ENCODE measurements around the gene PAPSS1. TPM values are rescaled to one million over a fixed set of nuclear protein-coding genes. Genes with fewer than 3 reads are reported as not detected.
A peak's percentile ranks its signal among the peaks of the same experiment; 100 is the strongest.

PAPSS1 gene
- 77.7 TPM for polyA plus RNA-seq (2012; ENCODE audit: insufficient read depth, insufficient read length, low read depth)

DNA sequence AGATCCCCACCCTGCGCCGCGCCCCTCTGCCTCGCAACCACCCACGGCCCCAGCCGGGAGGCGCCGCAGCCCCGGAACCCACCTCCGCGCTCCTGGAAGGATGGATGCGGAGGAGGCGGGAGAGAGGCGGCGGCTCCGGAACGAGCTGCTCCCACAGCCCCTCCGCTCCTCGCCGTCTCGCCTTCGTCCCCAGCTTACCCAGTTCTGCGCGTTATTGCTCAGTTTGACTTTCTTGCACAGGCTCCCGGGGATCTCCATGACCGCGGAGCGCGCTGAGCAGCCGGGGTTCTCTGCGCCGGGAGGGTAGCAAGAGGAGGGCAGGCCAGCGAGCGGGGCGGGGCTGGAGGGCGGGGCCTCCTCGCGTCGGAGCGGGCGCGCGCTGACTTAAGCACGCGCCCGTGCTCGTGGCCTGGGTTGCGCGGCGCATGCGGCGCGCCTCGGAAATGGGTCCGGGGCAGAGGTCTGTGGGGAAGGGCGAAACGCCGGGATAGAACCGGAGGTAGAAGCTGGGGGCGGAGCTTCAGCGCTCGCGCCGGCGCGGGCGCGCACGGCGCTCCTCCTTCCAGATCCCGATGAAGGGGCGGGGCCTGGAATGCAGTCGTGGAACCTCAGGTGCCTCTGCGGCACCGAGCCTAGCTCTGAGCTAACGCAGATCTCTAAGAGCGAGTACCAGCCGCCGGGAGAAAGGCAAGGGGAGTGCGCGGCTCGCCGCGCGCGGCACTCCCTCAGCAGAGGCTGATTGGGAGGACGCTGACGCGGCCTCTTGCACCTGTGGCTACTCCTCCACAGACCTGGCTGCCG is at the start of gene PAPSS1:
PAPSS1 (minus strand) TSS at position 313 of the 801 bp plus-strand sequence; CDS start at position 258, 55 bp downstream.
- TF ChIP-seq, protein P1, sequence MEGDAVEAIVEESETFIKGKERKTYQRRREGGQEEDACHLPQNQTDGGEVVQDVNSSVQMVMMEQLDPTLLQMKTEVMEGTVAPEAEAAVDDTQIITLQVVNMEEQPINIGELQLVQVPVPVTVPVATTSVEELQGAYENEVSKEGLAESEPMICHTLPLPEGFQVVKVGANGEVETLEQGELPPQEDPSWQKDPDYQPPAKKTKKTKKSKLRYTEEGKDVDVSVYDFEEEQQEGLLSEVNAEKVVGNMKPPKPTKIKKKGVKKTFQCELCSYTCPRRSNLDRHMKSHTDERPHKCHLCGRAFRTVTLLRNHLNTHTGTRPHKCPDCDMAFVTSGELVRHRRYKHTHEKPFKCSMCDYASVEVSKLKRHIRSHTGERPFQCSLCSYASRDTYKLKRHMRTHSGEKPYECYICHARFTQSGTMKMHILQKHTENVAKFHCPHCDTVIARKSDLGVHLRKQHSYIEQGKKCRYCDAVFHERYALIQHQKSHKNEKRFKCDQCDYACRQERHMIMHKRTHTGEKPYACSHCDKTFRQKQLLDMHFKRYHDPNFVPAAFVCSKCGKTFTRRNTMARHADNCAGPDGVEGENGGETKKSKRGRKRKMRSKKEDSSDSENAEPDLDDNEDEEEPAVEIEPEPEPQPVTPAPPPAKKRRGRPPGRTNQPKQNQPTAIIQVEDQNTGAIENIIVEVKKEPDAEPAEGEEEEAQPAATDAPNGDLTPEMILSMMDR (IDR thresholded peaks at IDR 0.05; ENCODE audit: low read depth, low read length), result no peak
- no peaks in the 10 kb centered on the region for H3K27me3 ChIP-seq
- DNase-seq, result peak; percentile 98
- H3K9me3 ChIP-seq, result no peaks in the 10 kb centered on the region
- 0 out of 2 replicates have a peak, but pooled peaks cover 3% of the 10 kb centered on the region for H3K4me1 ChIP-seq
- H3K4me3 ChIP-seq (ENCODE audit: low read depth, low read length), result peak within 1 kb of the TSS; percentile 80
- H3K36me3 ChIP-seq, result no peaks in the 10 kb centered on the region

DNA sequence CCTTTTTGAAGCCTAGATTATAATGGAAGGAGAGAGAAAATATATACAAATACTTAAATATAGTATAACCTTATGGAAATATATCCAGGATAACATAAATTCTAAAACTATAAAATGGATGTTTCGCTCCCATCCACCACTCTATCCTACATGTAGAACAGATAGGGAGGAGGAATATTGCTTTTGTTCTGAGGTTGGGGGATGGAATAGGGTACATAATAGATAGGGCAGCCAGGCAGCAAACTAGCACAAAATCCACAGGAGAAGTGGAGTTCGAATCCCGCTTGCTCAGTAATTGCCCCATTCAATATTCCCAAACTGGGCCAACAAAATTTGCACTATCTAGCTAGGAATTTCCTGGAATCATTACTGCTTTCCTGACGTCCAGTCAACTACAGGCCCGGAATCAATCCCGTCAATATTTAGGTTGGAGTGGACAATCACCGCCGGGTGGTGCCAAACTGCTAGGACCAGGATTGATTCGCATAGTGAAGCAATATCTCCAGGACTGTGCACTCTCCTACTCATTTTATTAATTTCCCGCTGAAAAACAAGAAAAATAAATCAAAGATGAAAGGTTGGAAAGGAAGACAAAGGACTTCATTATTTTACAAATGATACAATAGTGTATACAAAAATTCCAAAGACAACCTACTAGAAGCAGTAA is 40.4 kb upstream of the PAPSS1 start:
- Histone ChIP-seq H3K36me3 (no peaks in the 10 kb centered on the region), H3K27me3 (peaks cover 6% of the 10 kb centered on the region), H3K4me1 (no peaks in the 10 kb centered on the region), H3K9me3 (no peaks in the 10 kb centered on the region), H3K4me3 (ENCODE audit: low read depth, low read length) (no peak overlapping the region)
- TF ChIP-seq, protein P1 (IDR thresholded peaks at IDR 0.05; ENCODE audit: low read depth, low read length), result peak; percentile 57
- peak; percentile 25 for DNase-seq

DNA sequence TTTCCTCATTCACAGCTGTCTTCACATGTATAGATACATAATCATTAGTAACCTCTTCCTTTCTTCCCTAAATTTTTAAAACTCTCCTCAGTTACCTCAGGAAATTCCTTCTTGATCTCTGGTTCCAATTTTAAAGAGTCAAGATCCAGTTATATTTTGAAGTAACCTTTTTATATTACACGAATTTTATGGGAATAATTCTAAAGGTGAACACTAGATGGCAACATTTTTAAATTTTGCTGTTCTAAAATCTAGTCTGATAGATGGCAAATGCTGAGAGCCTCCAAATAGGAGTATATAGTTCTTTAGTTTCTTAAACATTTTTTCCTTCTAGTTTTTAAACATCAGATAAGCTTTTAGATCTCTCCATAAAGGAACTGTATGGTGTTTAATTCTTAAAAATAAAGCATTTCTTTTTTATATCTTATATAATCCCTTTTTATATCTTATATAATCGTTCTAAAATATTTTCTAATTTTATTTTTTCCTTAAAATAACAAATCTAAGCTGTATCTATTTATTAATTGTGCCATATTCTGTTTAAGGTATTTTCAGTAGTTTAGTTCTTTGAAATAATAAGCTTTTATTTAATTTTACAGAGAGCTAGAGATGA is 37.9 kb upstream of the PAPSS1 start:
- DNase-seq, result no peak
- Histone ChIP-seq H3K27me3 (peaks cover 4% of the 10 kb centered on the region), H3K4me1 (no peaks in the 10 kb centered on the region), H3K36me3 (no peaks in the 10 kb centered on the region), H3K9me3 (no peaks in the 10 kb centered on the region), H3K4me3 (ENCODE audit: low read depth, low read length) (no peak overlapping the region)
- TF ChIP-seq, protein P1 (IDR thresholded peaks at IDR 0.05; ENCODE audit: low read depth, low read length), result peak; percentile 38; the same call in 1 of the 2 replicates

DNA sequence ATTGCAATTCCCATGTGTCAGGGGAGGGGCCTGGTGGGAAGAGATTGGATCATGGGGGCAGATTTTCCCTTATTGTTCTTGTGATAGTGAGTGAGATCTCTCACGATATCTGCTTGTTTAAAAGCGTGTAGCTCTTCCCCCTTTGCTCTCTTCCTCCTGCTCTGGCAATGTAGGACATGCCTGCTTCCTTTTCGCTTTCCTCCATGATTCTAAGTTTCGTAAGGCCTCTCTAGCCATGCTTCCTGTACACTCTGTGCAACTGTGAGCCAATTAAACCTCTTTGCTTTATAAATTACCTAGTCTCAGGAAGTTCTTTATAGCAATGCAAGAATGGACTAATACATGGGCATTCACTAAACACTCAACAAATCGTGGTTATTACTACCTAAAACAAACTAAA is 37.2 kb upstream of the PAPSS1 start:
- Histone ChIP-seq H3K36me3 (no peaks in the 10 kb centered on the region), H3K4me1 (no peaks in the 10 kb centered on the region), H3K9me3 (no peaks in the 10 kb centered on the region), H3K27me3 (peaks cover 6% of the 10 kb centered on the region), H3K4me3 (ENCODE audit: low read depth, low read length) (no peak overlapping the region)
- no peak for DNase-seq
- TF ChIP-seq, protein P1 (IDR thresholded peaks at IDR 0.05; ENCODE audit: low read depth, low read length), result no peak

DNA sequence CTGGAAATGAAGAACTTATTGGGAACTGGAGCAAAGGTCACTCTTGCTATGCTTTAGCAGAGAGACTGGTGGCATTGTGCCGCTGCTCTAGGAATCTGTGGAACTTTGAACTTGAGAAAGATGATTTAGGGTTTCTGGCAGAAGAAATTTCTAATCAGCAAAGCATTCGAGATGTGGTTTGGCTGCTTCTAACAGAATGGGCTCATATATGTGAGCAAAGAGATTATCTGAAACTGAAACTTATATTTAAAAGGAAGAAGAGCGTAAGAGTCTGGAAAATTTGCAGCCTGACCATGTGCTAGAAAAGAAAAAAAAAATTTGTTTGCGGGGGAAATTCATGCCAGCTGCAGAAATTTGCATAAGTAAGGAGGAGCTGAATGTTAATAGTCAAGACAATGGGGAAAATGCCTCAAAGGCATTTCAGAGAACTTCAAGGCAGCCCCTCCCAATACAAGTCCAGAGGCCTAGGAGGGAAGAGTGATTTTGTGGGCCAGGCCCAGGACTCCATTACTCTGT is 35.9 kb upstream of the PAPSS1 start:
- no peak for DNase-seq
- Histone ChIP-seq H3K4me3 (ENCODE audit: low read depth, low read length) (no peak overlapping the region), H3K9me3 (no peaks in the 10 kb centered on the region), H3K27me3 (peaks cover 3% of the 10 kb centered on the region), H3K4me1 (no peaks in the 10 kb centered on the region), H3K36me3 (no peaks in the 10 kb centered on the region)
- TF ChIP-seq, protein P1 (IDR thresholded peaks at IDR 0.05; ENCODE audit: low read depth, low read length), result no peak
